ENCODE measurements around the gene CETN1.

- TF ChIP-seq TAF1 (IDR thresholded peaks at IDR 0.05; ENCODE audit: borderline replicate concordance, low read depth, low read length) (no peak), POLR2AphosphoS5 (IDR thresholded peaks at IDR 0.05; ENCODE audit: low read depth, low read length) (no peak), POLR2A (IDR thresholded peaks at IDR 0.05; ENCODE audit: low read depth, low read length) (no peak)
Measured at GRCh38 chr18:549967-550366, 30.2 kb upstream of the CETN1 start.
